COLO829 (cell line): ENCODE results near the gene MICAL3.
"Not testable (repeated sequence)": the region's sequence is repeated elsewhere in the genome, so short reads cannot be mapped to it uniquely, and the experiment has no call there.

ENCODE experiments used
- DNase-seq: peaks from one replicate; pipeline ENCODE4 v3.0.0; 2012; ENCODE audit warnings: low spot score

MICAL3 gene

GRCh38 chr22:18024276-18024939 is at the start of gene MICAL3:
MICAL3 (minus strand) TSS chr22:18024561; CDS start chr22:17906812, 117,749 bp downstream.
- DNase-seq, result peak; percentile 80

GRCh38 chr22:18073927-18074326 is 49.6 kb upstream of the MICAL3 start:
- not testable (repeated sequence) for DNase-seq

- DNase-seq, result no peak
Measured at GRCh38 chr22:18073467-18073866, 49.1 kb upstream of the MICAL3 start.

GRCh38 chr22:18071968-18072310 is 47.6 kb upstream of the MICAL3 start:
- no peak for DNase-seq

- DNase-seq, result not testable (repeated sequence)
Measured at GRCh38 chr22:18071307-18071967, 47.1 kb upstream of the MICAL3 start.

GRCh38 chr22:18070556-18071306 is 46.4 kb upstream of the MICAL3 start:
- DNase-seq, result no peak

- DNase-seq, result no peak
Measured at GRCh38 chr22:18070041-18070440, 45.7 kb upstream of the MICAL3 start.

GRCh38 chr22:18069041-18069440 is 44.7 kb upstream of the MICAL3 start:
- DNase-seq, result no peak

- DNase-seq, result no peak
Measured at GRCh38 chr22:18068381-18068988, 44.1 kb upstream of the MICAL3 start.

GRCh38 chr22:18067548-18068341 is 43.4 kb upstream of the MICAL3 start:
- DNase-seq, result no peak

- DNase-seq, result no peak
Measured at GRCh38 chr22:18067121-18067520, 42.8 kb upstream of the MICAL3 start.

GRCh38 chr22:18066181-18066859 is 42.0 kb upstream of the MICAL3 start:
- no peak for DNase-seq

- no peak for DNase-seq
Measured at GRCh38 chr22:18065256-18065655, 40.9 kb upstream of the MICAL3 start.

GRCh38 chr22:18064636-18065035 is 40.3 kb upstream of the MICAL3 start:
- DNase-seq, result no peak

- not testable (repeated sequence) for DNase-seq
Measured at GRCh38 chr22:18063715-18064114, 39.4 kb upstream of the MICAL3 start.

GRCh38 chr22:18063306-18063705 is 38.9 kb upstream of the MICAL3 start:
- peak; percentile 99 for DNase-seq

GRCh38 chr22:18062421-18062820 is 38.1 kb upstream of the MICAL3 start:
- DNase-seq, result no peak

GRCh38 chr22:18060646-18061620 is 36.6 kb upstream of the MICAL3 start:
- peak; percentile 28 for DNase-seq

- no peak for DNase-seq
Measured at GRCh38 chr22:18059991-18060390, 35.6 kb upstream of the MICAL3 start.

- no peak for DNase-seq
Measured at GRCh38 chr22:18059473-18059872, 35.1 kb upstream of the MICAL3 start.
